ENCODE data around the gene ISOC1.

The ISOC1 gene

DNA sequence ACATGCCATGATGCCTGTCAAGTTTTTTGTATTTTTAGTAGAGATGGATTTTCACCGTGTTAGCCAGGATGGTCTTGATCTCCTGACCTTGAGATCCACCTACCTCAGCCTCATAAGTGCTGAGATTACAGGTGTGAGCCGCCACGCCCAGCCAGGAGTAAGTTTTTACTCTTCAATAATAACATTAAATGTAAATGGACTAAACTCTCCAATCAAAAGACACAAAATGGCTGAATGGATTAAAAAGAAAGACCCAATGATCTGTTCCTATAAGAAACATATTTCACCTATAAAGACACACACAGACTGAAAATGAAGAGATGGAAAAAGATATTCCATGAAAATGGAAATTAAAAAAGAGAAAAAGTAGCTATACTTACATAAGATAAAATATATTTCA, 37.2 kb upstream of the ISOC1 start:
- TF ChIP-seq, protein P1, sequence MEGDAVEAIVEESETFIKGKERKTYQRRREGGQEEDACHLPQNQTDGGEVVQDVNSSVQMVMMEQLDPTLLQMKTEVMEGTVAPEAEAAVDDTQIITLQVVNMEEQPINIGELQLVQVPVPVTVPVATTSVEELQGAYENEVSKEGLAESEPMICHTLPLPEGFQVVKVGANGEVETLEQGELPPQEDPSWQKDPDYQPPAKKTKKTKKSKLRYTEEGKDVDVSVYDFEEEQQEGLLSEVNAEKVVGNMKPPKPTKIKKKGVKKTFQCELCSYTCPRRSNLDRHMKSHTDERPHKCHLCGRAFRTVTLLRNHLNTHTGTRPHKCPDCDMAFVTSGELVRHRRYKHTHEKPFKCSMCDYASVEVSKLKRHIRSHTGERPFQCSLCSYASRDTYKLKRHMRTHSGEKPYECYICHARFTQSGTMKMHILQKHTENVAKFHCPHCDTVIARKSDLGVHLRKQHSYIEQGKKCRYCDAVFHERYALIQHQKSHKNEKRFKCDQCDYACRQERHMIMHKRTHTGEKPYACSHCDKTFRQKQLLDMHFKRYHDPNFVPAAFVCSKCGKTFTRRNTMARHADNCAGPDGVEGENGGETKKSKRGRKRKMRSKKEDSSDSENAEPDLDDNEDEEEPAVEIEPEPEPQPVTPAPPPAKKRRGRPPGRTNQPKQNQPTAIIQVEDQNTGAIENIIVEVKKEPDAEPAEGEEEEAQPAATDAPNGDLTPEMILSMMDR (IDR thresholded peaks at IDR 0.05; ENCODE audit: low read depth, low read length, missing control alignments), result no peak
- DNase-seq (ENCODE audit: extremely low read depth, low read depth), result no peak
- no peak overlapping the region for H3K4me3 ChIP-seq (replicated peaks; ENCODE audit: low read depth, low read length)

- no peak for DNase-seq (ENCODE audit: extremely low read depth, low read depth)
- TF ChIP-seq, protein P1 (IDR thresholded peaks at IDR 0.05; ENCODE audit: low read depth, low read length, missing control alignments), result no peak
- H3K4me3 ChIP-seq (replicated peaks; ENCODE audit: low read depth, low read length), result no peak overlapping the region
Observed at GRCh38 chr5:129061849-129062248, 32.7 kb upstream of the ISOC1 start.

DNA sequence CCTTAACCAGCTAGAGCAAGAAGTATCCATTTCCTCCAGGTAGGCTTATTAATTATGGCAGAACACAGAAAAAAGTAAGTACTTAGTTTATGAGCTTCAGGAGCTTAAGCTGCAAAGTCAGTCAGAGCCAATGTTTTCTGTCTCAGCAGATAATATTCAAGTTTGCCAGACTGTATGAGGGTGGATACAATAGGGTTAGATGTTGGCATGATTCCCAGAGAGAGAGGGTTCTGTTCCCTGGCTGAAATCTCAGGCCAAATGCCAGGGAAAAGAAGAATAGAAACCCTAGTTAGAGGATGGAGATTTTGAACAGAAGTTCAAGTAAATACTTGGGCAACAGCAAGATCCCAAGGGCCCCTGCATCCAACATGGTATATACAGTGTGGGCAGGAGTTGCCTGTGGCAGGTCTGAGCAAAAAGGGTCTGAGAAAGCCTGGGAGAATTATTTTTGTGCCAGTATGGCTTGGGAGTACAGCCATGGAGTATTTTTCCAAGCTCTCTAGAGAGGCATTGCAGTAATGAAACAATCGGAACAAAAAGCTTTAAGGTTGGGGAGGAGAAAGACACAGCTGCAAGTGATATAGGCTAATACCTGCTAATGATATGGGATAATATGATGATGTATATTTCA, 31.0 kb upstream of the ISOC1 start:
- H3K4me3 ChIP-seq (replicated peaks; ENCODE audit: low read depth, low read length), result no peak overlapping the region
- no peak for DNase-seq (ENCODE audit: extremely low read depth, low read depth)
- TF ChIP-seq, protein P1 (IDR thresholded peaks at IDR 0.05; ENCODE audit: low read depth, low read length, missing control alignments), result no peak

DNA sequence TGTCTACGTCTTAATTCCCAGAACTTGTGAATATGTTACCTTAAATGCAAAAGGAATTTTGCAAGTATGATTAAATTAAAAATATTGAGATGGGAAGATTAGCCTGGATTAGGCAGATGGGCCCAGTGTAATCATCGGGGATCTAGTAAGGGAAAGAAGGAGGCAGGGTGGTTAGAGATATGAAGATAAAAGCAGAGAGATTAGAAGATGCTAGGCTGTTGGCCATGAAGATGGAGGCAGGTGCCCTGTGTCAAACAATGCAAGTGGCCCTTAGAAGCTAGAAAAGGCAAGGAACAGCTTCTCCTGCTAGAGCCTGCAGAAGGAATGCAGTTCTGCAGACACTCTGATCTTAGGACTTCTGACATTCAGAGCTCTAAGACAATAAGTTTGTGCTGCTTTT, 28.8 kb upstream of the ISOC1 start:
- TF ChIP-seq, protein P1 (IDR thresholded peaks at IDR 0.05; ENCODE audit: low read depth, low read length, missing control alignments), result no peak
- no peak for DNase-seq (ENCODE audit: extremely low read depth, low read depth)
- no peak overlapping the region for H3K4me3 ChIP-seq (replicated peaks; ENCODE audit: low read depth, low read length)

GRCh38 chr5:129067745-129068144, 26.8 kb upstream of the ISOC1 start:
- TF ChIP-seq, protein P1 (IDR thresholded peaks at IDR 0.05; ENCODE audit: low read depth, low read length, missing control alignments), result no peak
- H3K4me3 ChIP-seq (replicated peaks; ENCODE audit: low read depth, low read length), result no peak overlapping the region
- no peak for DNase-seq (ENCODE audit: extremely low read depth, low read depth)

GRCh38 chr5:129069292-129069691, 25.3 kb upstream of the ISOC1 start:
- TF ChIP-seq, protein P1 (IDR thresholded peaks at IDR 0.05; ENCODE audit: low read depth, low read length, missing control alignments), result no peak
- no peak overlapping the region for H3K4me3 ChIP-seq (replicated peaks; ENCODE audit: low read depth, low read length)
- no peak for DNase-seq (ENCODE audit: extremely low read depth, low read depth)

GRCh38 chr5:129073111-129073510, 21.4 kb upstream of the ISOC1 start:
- DNase-seq (ENCODE audit: extremely low read depth, low read depth), result no peak
- TF ChIP-seq, protein P1 (IDR thresholded peaks at IDR 0.05; ENCODE audit: low read depth, low read length, missing control alignments), result no peak
- H3K4me3 ChIP-seq (replicated peaks; ENCODE audit: low read depth, low read length), result no peak overlapping the region

All from HFF-Myc (cell line).